Inflammatory macrophage treated with lipopolysaccharide for 4 hours (primary cell): ENCODE results near the gene GNB3.
A peak's percentile ranks its signal among the peaks of the same experiment; 100 is the strongest.
"Not testable (repeated sequence)": the region's sequence is repeated elsewhere in the genome, so short reads cannot be mapped to it uniquely, and the experiment has no call there.

ENCODE experiments used
- DNase-seq: peaks from one replicate; pipeline ENCODE4 v3.0.0-alpha.2; 2020

Gene GNB3

GRCh38 chr12:6863586-6864321 lies 23.0 kb downstream of the GNB3 start:
- DNase-seq, result no peak

GRCh38 chr12:6865307-6865706 lies 24.6 kb downstream of the GNB3 start:
- not testable (repeated sequence) for DNase-seq

GRCh38 chr12:6866163-6866919 lies 25.6 kb downstream of the GNB3 start:
- no peak for DNase-seq

GRCh38 chr12:6866920-6867412 lies 26.2 kb downstream of the GNB3 start:
- DNase-seq, result peak; percentile 65

- DNase-seq, result peak; percentile 85
Measured at GRCh38 chr12:6867413-6868210, 26.9 kb downstream of the GNB3 start, which contains the start of gene TPI1. TSS of gene TPI1 (plus strand) at chr12:6867531. CDS start at chr12:6867567, 36 bp downstream.

GRCh38 chr12:6868211-6869048 lies 27.7 kb downstream of the GNB3 start:
- peak; percentile 35 for DNase-seq

GRCh38 chr12:6869049-6870021 lies 28.6 kb downstream of the GNB3 start:
- peak; percentile 58 for DNase-seq

- not testable (repeated sequence) for DNase-seq
Measured at GRCh38 chr12:6870304-6870703, 29.6 kb downstream of the GNB3 start.

GRCh38 chr12:6871052-6871957 lies 30.6 kb downstream of the GNB3 start:
- no peak for DNase-seq

GRCh38 chr12:6872073-6873048 lies 31.6 kb downstream of the GNB3 start:
- peak; percentile 70 for DNase-seq

- DNase-seq, result peak; percentile 98
Measured at GRCh38 chr12:6873094-6874014, 32.6 kb downstream of the GNB3 start, which contains the start of gene SPSB2. TSS of gene SPSB2 (minus strand) at chr12:6873303. CDS start at chr12:6872901, 402 bp downstream.

- not testable (repeated sequence) for DNase-seq
Measured at GRCh38 chr12:6874015-6874368, 33.3 kb downstream of the GNB3 start.

- not testable (repeated sequence) for DNase-seq
Measured at GRCh38 chr12:6879824-6880223, 39.1 kb downstream of the GNB3 start.

- DNase-seq, result no peak
Measured at GRCh38 chr12:6883252-6883651, 42.5 kb downstream of the GNB3 start.

- no peak for DNase-seq
Measured at GRCh38 chr12:6883683-6884082, 43.0 kb downstream of the GNB3 start.

GRCh38 chr12:6884539-6884938 lies 43.8 kb downstream of the GNB3 start:
- DNase-seq, result no peak
